HEK293T (cell line): ENCODE data around the gene PLA2G12B.

Experiments
- CTCF ChIA-PET: fragments of 350-600 bp; formaldehyde crosslinking; extraction: SDS; loops from one replicate; lab custom pipeline; 2021; ENCODE audit warnings: antibody characterized with exemption, inconsistent platforms; lab: Yijun Ruan, JAX
- POLR2A ChIA-PET: fragments of 350-600 bp; formaldehyde crosslinking; extraction: SDS; loops from one replicate; lab custom pipeline; 2020; ENCODE audit warnings: antibody characterized with exemption, inconsistent platforms; lab: Yijun Ruan, JAX
- DNase-seq: peaks from one replicate; pipeline ENCODE4 v3.0.0; 2012; ENCODE audit warnings: mixed read lengths; ENCODE audit errors: extremely low spot score
- ARNT ChIP-seq: fragments of 450-650 bp; IDR thresholded peaks from 2 replicates; pipeline ENCODE4 v1.6.1; 2017; ENCODE audit warnings: mild to moderate bottlenecking
- BHLHE40 ChIP-seq: fragments of 450-650 bp; IDR thresholded peaks from 2 replicates; pipeline ENCODE4 v1.6.1; 2016; ENCODE audit warnings: mild to moderate bottlenecking, moderate library complexity, borderline replicate concordance
- CTBP1 ChIP-seq: fragments of 450-650 bp; IDR thresholded peaks from 2 replicates; pipeline ENCODE4 v1.6.1; 2016; ENCODE audit warnings: borderline replicate concordance
- ELF4 ChIP-seq: fragments of 450-650 bp; IDR thresholded peaks from 2 replicates; pipeline ENCODE4 v1.6.1; 2017; ENCODE audit warnings: antibody characterized with exemption
- FOXA1 ChIP-seq: fragments of 450-650 bp; IDR thresholded peaks from 2 replicates; pipeline ENCODE4 v1.6.1; 2016; ENCODE audit warnings: mild to moderate bottlenecking
- FOXK2 ChIP-seq: fragments of 450-650 bp; IDR thresholded peaks from 2 replicates; pipeline ENCODE4 v1.6.1; 2016; ENCODE audit warnings: mild to moderate bottlenecking
- FOXM1 ChIP-seq: fragments of 450-650 bp; IDR thresholded peaks from 2 replicates; pipeline ENCODE4 v1.6.1; 2017; ENCODE audit warnings: mild to moderate bottlenecking, borderline replicate concordance
- HDGF ChIP-seq: fragments of 450-650 bp; IDR thresholded peaks from 2 replicates; pipeline ENCODE4 v1.6.1; 2017; ENCODE audit warnings: antibody characterized with exemption, borderline replicate concordance
- L3MBTL2 ChIP-seq: fragments of 450-650 bp; conservative IDR thresholded peaks from 2 replicates; pipeline ENCODE4 v1.6.1; 2016; ENCODE audit warnings: mild to moderate bottlenecking
- LEF1 ChIP-seq: fragments of 450-650 bp; IDR thresholded peaks from 2 replicates; pipeline ENCODE4 v1.6.1; 2017; ENCODE audit warnings: mild to moderate bottlenecking, borderline replicate concordance
- NFRKB ChIP-seq: fragments of 450-650 bp; IDR thresholded peaks from 2 replicates; pipeline ENCODE4 v1.6.1; 2016; ENCODE audit warnings: mild to moderate bottlenecking, moderate library complexity
- PKNOX1 ChIP-seq: fragments of 450-650 bp; IDR thresholded peaks from 2 replicates; pipeline ENCODE4 v1.6.1; 2016
- SP1 ChIP-seq: fragments of 450-650 bp; IDR thresholded peaks from 2 replicates; pipeline ENCODE4 v1.6.1; 2017
- SUZ12 ChIP-seq: fragments of 450-650 bp; IDR thresholded peaks from 2 replicates; pipeline ENCODE4 v1.6.1; 2016; ENCODE audit warnings: mild to moderate bottlenecking
- TARDBP ChIP-seq: fragments of 450-650 bp; IDR thresholded peaks from 2 replicates; pipeline ENCODE4 v1.6.1; 2016
- ZNF384 ChIP-seq: fragments of 450-650 bp; IDR thresholded peaks from 2 replicates; pipeline ENCODE4 v1.6.1; 2016

The PLA2G12B gene

GRCh38 chr10:72956001-72956400 lies 1.4 kb upstream of the PLA2G12B start:
- CTCF ChIA-PET = no interaction called here
- POLR2A ChIA-PET = interaction anchor here (0.7 kb wide), 1 partner anchor 12 kb away, joined by 3 read pairs; no protein-coding TSS in a partner anchor
- no peak for DNase-seq
- no peak for TF ChIP-seq SP1
- no peak for TF ChIP-seq NFRKB
- TF ChIP-seq ARNT = no peak
- no peak for TF ChIP-seq FOXM1
- TF ChIP-seq LEF1 = no peak
- no peak for TF ChIP-seq HDGF
- no peak for TF ChIP-seq SUZ12
- TF ChIP-seq ELF4 = no peak
- no peak for TF ChIP-seq FOXK2
- TF ChIP-seq ZNF384 = no peak
- TF ChIP-seq PKNOX1 = no peak
- no peak for TF ChIP-seq L3MBTL2
- no peak for TF ChIP-seq BHLHE40
- no peak for TF ChIP-seq FOXA1

GRCh38 chr10:72954230-72954595 lies 393 bp downstream of the PLA2G12B start:
- CTCF ChIA-PET = no interaction called here
- TF ChIP-seq ELF4 (no peak), FOXA1 (no peak), PKNOX1 (no peak), L3MBTL2 (no peak), CTBP1 (no peak), FOXK2 (no peak), LEF1 (no peak), HDGF (no peak)
- DNase-seq = no peak
- POLR2A ChIA-PET = interaction anchor here (0.6 to 0.7 kb wide), 2 partner anchors 34 to 419 kb away, joined by 3 read pairs; no protein-coding TSS in a partner anchor

GRCh38 chr10:72953687-72954086 lies 919 bp downstream of the PLA2G12B start:
- POLR2A ChIA-PET = interaction anchor here (0.6 to 0.7 kb wide), 2 partner anchors 34 to 419 kb away, joined by 3 read pairs; no protein-coding TSS in a partner anchor

GRCh38 chr10:72952642-72953158 lies 1.9 kb downstream of the PLA2G12B start:
- no peak for DNase-seq
- ChIA-PET CTCF (no interaction called here), POLR2A (no interaction called here)
- TF ChIP-seq ZNF384 = no peak
- TF ChIP-seq SUZ12 = no peak
- no peak for TF ChIP-seq FOXM1
- no peak for TF ChIP-seq PKNOX1
- no peak for TF ChIP-seq CTBP1
- no peak for TF ChIP-seq ARNT

More at GRCh38 chr10:72953687-72954086, 919 bp downstream of the PLA2G12B start:
- CTCF ChIA-PET = no interaction called here
- TF ChIP-seq ELF4 (no peak), BHLHE40 (no peak), NFRKB (no peak), LEF1 (no peak), SUZ12 (no peak), CTBP1 (no peak), ZNF384 (no peak), TARDBP (no peak), FOXA1 (no peak), FOXM1 (no peak), ARNT (no peak), SP1 (no peak), PKNOX1 (no peak), HDGF (no peak), FOXK2 (no peak), L3MBTL2 (no peak)
- DNase-seq = no peak

- DNase-seq = no peak
- CTCF ChIA-PET = no interaction called here
- POLR2A ChIA-PET = no interaction called here
- TF ChIP-seq L3MBTL2 (no peak), FOXA1 (no peak), CTBP1 (no peak), FOXK2 (no peak), ELF4 (no peak), BHLHE40 (no peak), ARNT (no peak), SUZ12 (no peak), FOXM1 (no peak)
Observed at GRCh38 chr10:72952189-72952588, 2.4 kb downstream of the PLA2G12B start.

GRCh38 chr10:72951760-72952159 lies 2.8 kb downstream of the PLA2G12B start:
- TF ChIP-seq HDGF (no peak), SUZ12 (no peak), ARNT (no peak), L3MBTL2 (no peak), FOXK2 (no peak), SP1 (no peak), BHLHE40 (no peak), CTBP1 (no peak), NFRKB (no peak), TARDBP (no peak), ELF4 (no peak), LEF1 (no peak), PKNOX1 (no peak), FOXM1 (no peak)
- ChIA-PET POLR2A (no interaction called here), CTCF (no interaction called here)
- DNase-seq = no peak
